ENCODE results near the gene MSLN. TPM values are rescaled to one million over a fixed set of nuclear protein-coding genes. Genes with fewer than 3 reads are reported as not detected.
A peak's percentile ranks its signal among the peaks of the same experiment; 100 is the strongest.

Gene MSLN
- total RNA-seq, 1 donor from 2014 or later, result not detected

GRCh38 chr16:787978-788398, 27.5 kb downstream of the MSLN start, which contains the start of gene RPUSD1:
RPUSD1 (minus strand) TSS chr16:788381; CDS start chr16:787737, 644 bp downstream.
- H3K4me3 Mint-ChIP-seq, result peak within 1 kb of the TSS; percentile 89
- intact Hi-C loops (cut with micrococcal nuclease), result loop anchor here (1.0 to 5.0 kb wide), 3 partner anchors 19 to 76 kb away; partner anchors contain the start of gene CIAO3
- peak within 1 kb of the TSS; percentile 81 for H3K27ac Mint-ChIP-seq
- H3K9me3 Mint-ChIP-seq, result no peaks in the 10 kb centered on the region
- H3K4me1 Mint-ChIP-seq, result peaks cover 5% of the 10 kb centered on the region
- no peak for DNase-seq
- H3K36me3 Mint-ChIP-seq (ENCODE audit: low read depth), result peaks cover 11% of the 10 kb centered on the region
- H3K27me3 Mint-ChIP-seq, result no peaks in the 10 kb centered on the region

GRCh38 chr16:788399-789126, 28.0 kb downstream of the MSLN start, which contains the start of gene CHTF18:
CHTF18 (plus strand) TSS chr16:788620; CDS start chr16:788685, 65 bp downstream.
- intact Hi-C loops (cut with micrococcal nuclease), result loop anchor here (1.0 to 5.0 kb wide), 3 partner anchors 19 to 76 kb away; partner anchors contain the start of gene CIAO3
- Mint-ChIP-seq H3K27ac (peak within 1 kb of the TSS; percentile 81), H3K27me3 (no peaks in the 10 kb centered on the region)

GRCh38 chr16:789191-789850, 28.8 kb downstream of the MSLN start:
- Mint-ChIP-seq H3K36me3 (ENCODE audit: low read depth) (peaks cover 11% of the 10 kb centered on the region), H3K9me3 (no peaks in the 10 kb centered on the region), H3K27me3 (no peaks in the 10 kb centered on the region), H3K4me1 (peaks cover 5% of the 10 kb centered on the region), H3K27ac (no peak overlapping the region), H3K4me3 (peak overlapping the region; percentile 71)
- DNase-seq, result no peak
- intact Hi-C loops (cut with micrococcal nuclease), result loop anchor here (5.0 kb wide), 1 partner anchor 47 kb away; the partner anchor contains the start of gene CIAO3

More at GRCh38 chr16:788399-789126, 28.0 kb downstream of the MSLN start, which contains the start of gene CHTF18:
- Mint-ChIP-seq H3K4me1 (peaks cover 5% of the 10 kb centered on the region), H3K36me3 (ENCODE audit: low read depth) (peaks cover 11% of the 10 kb centered on the region), H3K9me3 (no peaks in the 10 kb centered on the region), H3K4me3 (peak within 1 kb of the TSS; percentile 89)
- peak; percentile 98 for DNase-seq

- peaks cover 5% of the 10 kb centered on the region for H3K4me1 Mint-ChIP-seq
- peaks cover 6% of the 10 kb centered on the region for H3K36me3 Mint-ChIP-seq (ENCODE audit: low read depth)
- peak overlapping the region; percentile 71 for H3K4me3 Mint-ChIP-seq
- no peaks in the 10 kb centered on the region for H3K27me3 Mint-ChIP-seq
- no peaks in the 10 kb centered on the region for H3K9me3 Mint-ChIP-seq
- H3K27ac Mint-ChIP-seq, result peak overlapping the region; percentile 53
- intact Hi-C loops (cut with micrococcal nuclease), result no loop called here
- DNase-seq, result no peak
These were observed 29.6 kb downstream of the MSLN start for GRCh38 chr16:790086-790485.

- Mint-ChIP-seq H3K4me1 (peaks cover 7% of the 10 kb centered on the region), H3K4me3 (no peak overlapping the region), H3K36me3 (ENCODE audit: low read depth) (peaks cover 6% of the 10 kb centered on the region), H3K27me3 (no peaks in the 10 kb centered on the region), H3K27ac (no peak overlapping the region), H3K9me3 (no peaks in the 10 kb centered on the region)
- intact Hi-C loops (cut with micrococcal nuclease), result no loop called here
- no peak for DNase-seq
These were observed 30.6 kb downstream of the MSLN start for GRCh38 chr16:791131-791530.

- Mint-ChIP-seq H3K27me3 (no peaks in the 10 kb centered on the region), H3K4me1 (peaks cover 4% of the 10 kb centered on the region), H3K27ac (no peak overlapping the region), H3K9me3 (no peaks in the 10 kb centered on the region), H3K36me3 (ENCODE audit: low read depth) (peaks cover 6% of the 10 kb centered on the region), H3K4me3 (no peak overlapping the region)
- no peak for DNase-seq
- intact Hi-C loops (cut with micrococcal nuclease), result no loop called here
These were observed 31.9 kb downstream of the MSLN start for GRCh38 chr16:792221-792995.

GRCh38 chr16:793414-793813, 32.9 kb downstream of the MSLN start:
- no peaks in the 10 kb centered on the region for H3K27me3 Mint-ChIP-seq

GRCh38 chr16:794091-794822, 33.7 kb downstream of the MSLN start:
- no peaks in the 10 kb centered on the region for H3K9me3 Mint-ChIP-seq
- H3K4me1 Mint-ChIP-seq, result peaks cover 4% of the 10 kb centered on the region
- no peak overlapping the region for H3K4me3 Mint-ChIP-seq
- H3K36me3 Mint-ChIP-seq (ENCODE audit: low read depth), result peaks cover 10% of the 10 kb centered on the region
- intact Hi-C loops (cut with micrococcal nuclease), result no loop called here
- DNase-seq, result no peak
- no peaks in the 10 kb centered on the region for H3K27me3 Mint-ChIP-seq
- H3K27ac Mint-ChIP-seq, result no peak overlapping the region

More at GRCh38 chr16:793414-793813, 32.9 kb downstream of the MSLN start:
- Mint-ChIP-seq H3K36me3 (ENCODE audit: low read depth) (peaks cover 10% of the 10 kb centered on the region), H3K4me3 (no peak overlapping the region), H3K27ac (no peak overlapping the region), H3K4me1 (peaks cover 4% of the 10 kb centered on the region), H3K9me3 (no peaks in the 10 kb centered on the region)
- no peak for DNase-seq
- intact Hi-C loops (cut with micrococcal nuclease), result no loop called here

GRCh38 chr16:794853-795466, 34.4 kb downstream of the MSLN start:
- DNase-seq, result no peak
- H3K4me1 Mint-ChIP-seq, result peaks cover 3% of the 10 kb centered on the region
- H3K36me3 Mint-ChIP-seq (ENCODE audit: low read depth), result peaks cover 10% of the 10 kb centered on the region
- no peaks in the 10 kb centered on the region for H3K27me3 Mint-ChIP-seq
- H3K4me3 Mint-ChIP-seq, result no peak overlapping the region
- intact Hi-C loops (cut with micrococcal nuclease), result no loop called here
- H3K27ac Mint-ChIP-seq, result no peak overlapping the region
- H3K9me3 Mint-ChIP-seq, result no peaks in the 10 kb centered on the region

- no peaks in the 10 kb centered on the region for H3K27me3 Mint-ChIP-seq
- DNase-seq, result no peak
- H3K4me3 Mint-ChIP-seq, result no peak overlapping the region
- H3K4me1 Mint-ChIP-seq, result peaks cover 2% of the 10 kb centered on the region
- no peak overlapping the region for H3K27ac Mint-ChIP-seq
- intact Hi-C loops (cut with micrococcal nuclease), result no loop called here
- H3K36me3 Mint-ChIP-seq (ENCODE audit: low read depth), result peaks cover 10% of the 10 kb centered on the region
- no peaks in the 10 kb centered on the region for H3K9me3 Mint-ChIP-seq
These were observed 35.2 kb downstream of the MSLN start for GRCh38 chr16:795580-796229.

GRCh38 chr16:796296-797119, 36.0 kb downstream of the MSLN start:
- H3K36me3 Mint-ChIP-seq (ENCODE audit: low read depth), result peaks cover 7% of the 10 kb centered on the region
- intact Hi-C loops (cut with micrococcal nuclease), result no loop called here
- H3K27me3 Mint-ChIP-seq, result no peaks in the 10 kb centered on the region
- peaks cover 2% of the 10 kb centered on the region for H3K4me1 Mint-ChIP-seq
- DNase-seq, result no peak
- H3K9me3 Mint-ChIP-seq, result no peaks in the 10 kb centered on the region
- no peak overlapping the region for H3K27ac Mint-ChIP-seq
- H3K4me3 Mint-ChIP-seq, result no peak overlapping the region

- Mint-ChIP-seq H3K4me3 (no peak overlapping the region), H3K27ac (no peak overlapping the region), H3K27me3 (no peaks in the 10 kb centered on the region), H3K9me3 (no peaks in the 10 kb centered on the region), H3K36me3 (ENCODE audit: low read depth) (peaks cover 4% of the 10 kb centered on the region), H3K4me1 (peaks cover 2% of the 10 kb centered on the region)
- peak; percentile 77 for DNase-seq
- intact Hi-C loops (cut with micrococcal nuclease), result no loop called here
These were observed 36.5 kb downstream of the MSLN start for GRCh38 chr16:797120-797420.
